GM18498 (cell line): ENCODE results near the gene MRPL37.

Experiments used
- ATAC-seq: cut with Tn5 transposase; IDR thresholded peaks from one replicate; pipeline ENCODE4 v1.9.1; 2021; ENCODE audit warnings: mild to moderate bottlenecking, moderate library complexity; ENCODE audit not compliant: unreplicated experiment

The MRPL37 gene

GRCh38 chr1:54259546-54260140, 59.7 kb downstream of the MRPL37 start:
- no peak for ATAC-seq

- ATAC-seq, result no peak
Observed at GRCh38 chr1:54260810-54261209, 60.8 kb downstream of the MRPL37 start.

DNA sequence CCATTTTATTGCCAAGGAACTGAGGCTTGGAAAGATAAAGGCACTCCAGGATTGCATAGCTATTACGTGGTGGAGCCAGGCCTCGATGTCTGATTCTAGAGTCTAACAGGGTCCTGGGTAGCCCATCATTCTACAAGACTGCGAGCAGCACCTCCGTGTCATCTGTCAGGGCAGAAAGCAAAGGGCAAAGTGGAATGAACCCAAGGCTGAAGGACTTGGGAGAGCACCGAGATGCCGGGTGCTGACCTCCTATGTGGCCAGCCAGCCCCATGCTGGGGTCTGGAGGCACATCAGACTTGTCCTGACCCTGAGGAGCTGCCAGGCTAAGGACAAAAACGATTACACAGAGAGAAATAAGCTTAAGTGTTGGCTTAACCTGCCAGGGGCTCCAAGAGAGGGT, 62.3 kb downstream of the MRPL37 start:
- no peak for ATAC-seq

DNA sequence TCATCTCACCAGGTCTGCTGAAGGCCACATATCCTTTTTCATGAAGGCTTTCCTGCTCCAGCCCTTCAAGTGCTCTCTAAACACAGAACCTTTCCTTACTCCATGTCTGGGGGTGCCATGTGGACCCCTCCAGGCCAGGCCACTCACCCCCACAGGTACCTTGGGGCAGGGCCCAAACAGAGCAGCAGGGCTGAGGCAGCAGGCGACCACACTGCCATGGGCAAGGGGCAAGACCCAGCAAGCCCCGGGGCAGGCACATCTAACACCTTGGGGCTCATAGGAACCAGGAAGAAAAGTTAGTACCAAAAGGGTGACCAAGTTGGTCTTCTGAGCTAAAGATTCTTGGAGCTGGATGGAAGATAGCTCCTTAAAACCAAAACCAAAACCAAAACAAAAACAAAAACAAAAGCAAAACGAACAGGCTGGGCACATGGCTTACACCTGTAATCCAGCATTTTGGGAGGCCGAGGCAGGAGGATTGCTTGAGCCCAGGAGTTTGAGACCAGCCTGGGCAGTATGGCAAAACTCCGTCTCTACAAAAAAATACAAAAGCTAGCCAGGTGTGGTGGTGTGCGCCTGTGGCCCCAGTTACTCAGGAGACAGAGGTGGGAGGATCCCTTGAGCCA, 63.7 kb downstream of the MRPL37 start:
- ATAC-seq, result no peak

GRCh38 chr1:54265126-54265525, 65.2 kb downstream of the MRPL37 start:
- ATAC-seq, result no peak

DNA sequence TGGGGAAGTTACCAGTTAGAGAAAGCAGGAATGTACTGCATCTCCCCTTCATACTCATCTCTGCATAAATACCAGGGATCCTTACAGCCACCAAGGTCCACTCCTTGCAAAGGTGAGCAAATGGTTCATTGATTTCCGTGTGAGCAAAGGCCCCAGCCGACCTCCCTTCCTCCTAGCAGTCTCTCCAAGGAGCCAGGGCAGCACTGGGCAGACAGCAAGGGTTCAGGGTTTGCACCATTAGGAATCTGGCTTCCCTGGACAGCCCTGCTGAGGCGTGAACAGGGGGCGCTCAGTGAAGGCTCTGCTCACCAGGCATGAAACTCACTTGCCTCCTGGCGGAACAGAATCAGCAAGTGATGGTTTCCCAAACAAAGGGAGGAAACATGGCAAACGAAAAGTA, 65.7 kb downstream of the MRPL37 start:
- no peak for ATAC-seq

- no peak for ATAC-seq
Observed at GRCh38 chr1:54266195-54266594, 66.2 kb downstream of the MRPL37 start.

DNA sequence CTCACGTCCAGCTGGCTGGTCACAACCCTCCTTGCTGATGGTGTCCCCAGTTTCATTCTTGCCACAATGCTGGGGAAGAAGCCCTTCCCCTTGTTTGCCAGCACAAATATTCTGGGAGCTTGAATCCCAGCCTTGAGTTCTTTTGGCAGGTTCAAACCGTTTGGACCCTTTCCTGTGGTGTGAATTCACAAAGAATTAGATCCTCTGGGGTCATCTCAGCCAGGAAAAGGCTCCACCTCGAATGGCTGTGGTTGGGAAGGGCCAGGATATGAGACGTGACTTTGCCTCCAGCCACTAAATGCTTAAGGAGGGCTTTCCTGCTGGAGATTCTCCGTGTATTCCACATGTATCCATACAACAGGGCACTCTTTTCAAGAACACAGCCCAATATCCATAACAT, 66.9 kb downstream of the MRPL37 start:
- no peak for ATAC-seq
